ENCODE results near the gene TDRD5. TPM values are rescaled to one million over a fixed set of nuclear protein-coding genes. Genes with fewer than 3 reads are reported as not detected.

TDRD5 gene
- total and polyA plus RNA-seq, 2 donors (not counting 1 experiment from before 2014, with no cell fraction given) = not detected

DNA sequence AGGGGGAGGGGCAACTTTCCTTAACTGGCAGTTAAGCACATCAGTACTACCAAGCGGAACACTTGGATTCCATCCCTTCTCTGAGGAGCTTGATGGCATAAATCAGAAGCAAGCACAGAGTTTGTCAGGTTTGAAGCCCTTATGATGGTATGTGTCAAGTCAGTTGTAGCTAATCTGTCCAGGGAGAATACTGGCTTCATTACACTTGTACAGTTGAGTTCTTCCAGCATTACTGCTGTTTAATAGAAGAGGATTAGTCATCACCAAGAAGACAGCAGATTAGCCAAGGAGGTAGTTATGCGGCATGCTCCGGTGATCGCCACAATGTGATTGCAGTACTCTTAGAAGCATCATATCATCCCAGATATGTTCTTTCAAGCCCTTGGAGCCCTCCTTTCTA, 2.1 kb upstream of the TDRD5 start:
- Histone ChIP-seq H2AFZ (ENCODE audit: low read length) (no peak overlapping the region), H3K9ac (ENCODE audit: insufficient read depth, low read length) (no peak overlapping the region), H3K4me1 (ENCODE audit: control insufficient read depth, extremely low read depth, insufficient read depth, low read length) (no peaks in the 10 kb centered on the region), H3K4me2 (ENCODE audit: extremely low read depth, insufficient read depth, low read length) (no peak overlapping the region), H3K4me3 (replicated peaks in 1 of 4; ENCODE audit: control extremely low read depth in 1 of 4, insufficient read depth in 1 of 4, low read depth in 3 of 4, low read length in 4 of 4) (no peak overlapping the region), H3K27ac (ENCODE audit: insufficient read depth, low read length) (no peak overlapping the region), H3K9me3 (ENCODE audit: control insufficient read depth, insufficient read depth, low read depth, low read length) (no peaks in the 10 kb centered on the region), H3K79me2 (ENCODE audit: control insufficient read depth, insufficient read depth, low read length) (no peaks in the 10 kb centered on the region), H3K27me3 (ENCODE audit: control insufficient read depth, insufficient read depth, low read length) (peaks cover 2% of the 10 kb centered on the region), H3K36me3 (ENCODE audit: control insufficient read depth, insufficient read depth, low read length) (no peaks in the 10 kb centered on the region), H4K20me1 (ENCODE audit: control insufficient read depth, extremely low read depth, insufficient read depth, low read length) (no peaks in the 10 kb centered on the region)
- DNase-seq (ENCODE audit: low read depth in 2 of 2) = no peak
- TF ChIP-seq CTCF (conservative IDR thresholded peaks at IDR 0.05 in 1 of 2, IDR thresholded peaks at IDR 0.05 in 1 of 2; ENCODE audit: low read depth in 1 of 2, low read length in 2 of 2) (no peak), EZH2 (IDR thresholded peaks at IDR 0.05; ENCODE audit: low read length, missing control alignments) (no peak)

DNA sequence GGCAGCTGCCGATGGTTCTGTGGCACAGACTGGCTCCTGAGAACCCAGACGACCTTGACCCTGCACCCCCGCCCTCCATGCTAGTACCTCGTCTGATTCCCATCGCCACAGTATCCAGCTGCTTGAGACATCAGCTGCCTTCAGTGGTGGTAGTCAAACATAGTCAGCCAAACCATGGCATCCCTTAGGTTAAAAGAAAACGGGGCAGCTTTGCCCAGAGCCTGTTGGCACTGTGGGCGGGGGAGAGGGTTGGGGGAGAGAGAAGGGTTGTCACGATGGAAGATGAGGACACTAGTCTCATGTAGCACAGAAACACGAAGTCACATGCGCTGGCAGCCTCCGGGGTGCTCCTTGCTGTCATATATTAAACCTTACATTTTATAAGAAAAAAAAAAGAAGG, 961 bp upstream of the TDRD5 start:
- H2AFZ ChIP-seq (ENCODE audit: low read length) = no peak overlapping the region
- H3K79me2 ChIP-seq (ENCODE audit: control insufficient read depth, insufficient read depth, low read length) = no peaks in the 10 kb centered on the region
- no peak overlapping the region for H3K27ac ChIP-seq (ENCODE audit: insufficient read depth, low read length)
- no peaks in the 10 kb centered on the region for H3K4me1 ChIP-seq (ENCODE audit: control insufficient read depth, extremely low read depth, insufficient read depth, low read length)
- H3K9ac ChIP-seq (ENCODE audit: insufficient read depth, low read length) = no peak overlapping the region
- TF ChIP-seq CTCF (conservative IDR thresholded peaks at IDR 0.05 in 1 of 2, IDR thresholded peaks at IDR 0.05 in 1 of 2; ENCODE audit: low read depth in 1 of 2, low read length in 2 of 2) (no peak), EZH2 (IDR thresholded peaks at IDR 0.05; ENCODE audit: low read length, missing control alignments) (no peak)
- H3K4me2 ChIP-seq (ENCODE audit: extremely low read depth, insufficient read depth, low read length) = no peak overlapping the region
- H3K4me3 ChIP-seq (replicated peaks in 1 of 4; ENCODE audit: control extremely low read depth in 1 of 4, insufficient read depth in 1 of 4, low read depth in 3 of 4, low read length in 4 of 4) = no peak overlapping the region
- DNase-seq (ENCODE audit: low read depth in 2 of 2) = no peak
- H4K20me1 ChIP-seq (ENCODE audit: control insufficient read depth, extremely low read depth, insufficient read depth, low read length) = no peaks in the 10 kb centered on the region
- peaks cover 2% of the 10 kb centered on the region for H3K27me3 ChIP-seq (ENCODE audit: control insufficient read depth, insufficient read depth, low read length)
- H3K9me3 ChIP-seq (ENCODE audit: control insufficient read depth, insufficient read depth, low read depth, low read length) = no peaks in the 10 kb centered on the region
- H3K36me3 ChIP-seq (ENCODE audit: control insufficient read depth, insufficient read depth, low read length) = no peaks in the 10 kb centered on the region

DNA sequence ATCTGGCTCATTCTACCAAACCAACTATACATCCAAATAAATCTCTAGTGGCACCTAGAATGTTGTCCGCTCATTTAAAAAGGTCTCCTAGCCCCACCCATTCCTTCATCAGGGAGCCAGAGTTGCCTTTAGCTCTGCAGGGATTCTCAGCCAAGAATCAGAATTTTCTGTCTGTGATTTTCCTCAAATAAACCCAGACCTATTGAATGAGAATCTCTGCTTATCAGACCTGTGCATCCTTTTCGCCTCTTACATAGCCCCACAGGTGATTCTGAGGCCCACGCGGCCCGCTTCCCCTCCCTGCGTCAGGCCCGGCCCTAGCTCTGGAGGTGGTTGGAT, 410 bp upstream of the TDRD5 start:
- no peaks in the 10 kb centered on the region for H4K20me1 ChIP-seq (ENCODE audit: control insufficient read depth, extremely low read depth, insufficient read depth, low read length)
- no peak overlapping the region for H3K9ac ChIP-seq (ENCODE audit: insufficient read depth, low read length)
- no peaks in the 10 kb centered on the region for H3K9me3 ChIP-seq (ENCODE audit: control insufficient read depth, insufficient read depth, low read depth, low read length)
- TF ChIP-seq EZH2 (IDR thresholded peaks at IDR 0.05; ENCODE audit: low read length, missing control alignments) (no peak), CTCF (conservative IDR thresholded peaks at IDR 0.05 in 1 of 2, IDR thresholded peaks at IDR 0.05 in 1 of 2; ENCODE audit: low read depth in 1 of 2, low read length in 2 of 2) (no peak)
- no peaks in the 10 kb centered on the region for H3K4me1 ChIP-seq (ENCODE audit: control insufficient read depth, extremely low read depth, insufficient read depth, low read length)
- no peak overlapping the region for H2AFZ ChIP-seq (ENCODE audit: low read length)
- H3K27me3 ChIP-seq (ENCODE audit: control insufficient read depth, insufficient read depth, low read length) = peaks cover 2% of the 10 kb centered on the region
- no peak overlapping the region for H3K4me2 ChIP-seq (ENCODE audit: extremely low read depth, insufficient read depth, low read length)
- H3K79me2 ChIP-seq (ENCODE audit: control insufficient read depth, insufficient read depth, low read length) = no peaks in the 10 kb centered on the region
- H3K27ac ChIP-seq (ENCODE audit: insufficient read depth, low read length) = no peak overlapping the region
- H3K4me3 ChIP-seq (replicated peaks in 1 of 4; ENCODE audit: control extremely low read depth in 1 of 4, insufficient read depth in 1 of 4, low read depth in 3 of 4, low read length in 4 of 4) = no peak overlapping the region
- H3K36me3 ChIP-seq (ENCODE audit: control insufficient read depth, insufficient read depth, low read length) = no peaks in the 10 kb centered on the region
- no peak for DNase-seq (ENCODE audit: low read depth in 2 of 2)

Data from fibroblast of lung (primary cell).